HG03378 (cell line): ENCODE data around the gene GARIN3.

Source experiments
- ATAC-seq: cut with Tn5 transposase; IDR thresholded peaks from one replicate; pipeline ENCODE4 v1.9.1; 2021; ENCODE audit warnings: mild to moderate bottlenecking, moderate library complexity; ENCODE audit not compliant: unreplicated experiment

GARIN3 gene

DNA sequence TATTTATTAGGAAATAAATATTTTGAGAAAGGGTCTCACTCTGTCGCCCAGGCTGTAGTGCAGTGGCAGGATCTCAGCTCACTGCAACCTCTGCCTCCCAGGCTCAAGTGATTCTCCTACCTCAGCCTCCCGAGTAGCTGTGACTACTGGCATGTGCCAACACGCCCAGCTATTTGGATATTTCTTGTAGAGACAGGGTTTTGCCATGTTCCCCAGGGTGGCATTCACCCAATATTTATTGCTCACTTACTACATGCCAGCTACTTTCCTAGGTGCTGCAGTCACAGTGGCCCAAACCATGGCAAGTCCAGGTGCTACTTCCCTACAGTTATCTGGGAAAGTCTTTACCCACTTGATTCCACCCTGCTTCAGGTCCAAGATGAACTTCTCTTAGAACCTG lies 15.1 kb downstream of the GARIN3 start:
- ATAC-seq: no peak

DNA sequence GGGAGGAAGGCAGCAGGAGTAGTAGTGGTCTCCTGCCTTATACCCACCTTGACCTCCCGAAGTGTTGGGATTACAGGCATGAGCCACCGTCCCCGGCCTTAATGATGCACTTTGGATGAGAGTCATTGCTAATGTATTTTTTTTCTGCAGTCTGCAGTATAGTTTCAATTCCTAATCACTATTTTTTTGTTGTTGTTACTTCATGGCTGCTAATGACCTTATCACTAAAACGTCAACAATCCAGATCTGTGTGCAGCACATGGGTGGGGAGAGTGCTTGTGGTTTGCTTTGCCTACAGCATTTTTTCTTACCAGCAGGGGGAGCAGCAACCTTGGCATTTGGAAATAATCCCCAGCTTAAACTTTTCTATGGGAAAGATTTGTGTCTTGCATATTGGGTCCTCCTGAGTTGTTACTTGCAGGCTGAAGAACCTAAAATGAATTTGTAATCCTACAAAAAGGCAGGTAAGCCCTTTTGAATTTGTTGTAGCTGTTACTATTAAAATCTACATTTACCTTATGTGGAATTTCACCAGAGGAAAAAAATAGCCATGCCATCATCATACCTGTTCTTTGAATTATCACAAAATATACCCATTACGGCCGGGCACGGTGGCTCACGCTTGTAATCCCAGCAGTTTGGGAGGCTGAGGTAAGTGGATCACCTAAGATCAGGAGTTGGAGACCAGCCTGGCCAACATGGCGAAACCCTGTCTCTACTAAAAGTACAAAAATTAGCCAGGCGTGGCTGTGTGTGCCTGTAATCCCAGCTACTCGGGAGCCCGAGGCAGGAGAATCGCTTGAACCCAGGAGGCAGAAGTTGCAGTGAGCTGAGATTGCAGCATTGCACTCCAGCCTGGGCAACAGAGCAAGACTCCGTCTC lies 17.1 kb downstream of the GARIN3 start:
- ATAC-seq: peak; percentile 57

DNA sequence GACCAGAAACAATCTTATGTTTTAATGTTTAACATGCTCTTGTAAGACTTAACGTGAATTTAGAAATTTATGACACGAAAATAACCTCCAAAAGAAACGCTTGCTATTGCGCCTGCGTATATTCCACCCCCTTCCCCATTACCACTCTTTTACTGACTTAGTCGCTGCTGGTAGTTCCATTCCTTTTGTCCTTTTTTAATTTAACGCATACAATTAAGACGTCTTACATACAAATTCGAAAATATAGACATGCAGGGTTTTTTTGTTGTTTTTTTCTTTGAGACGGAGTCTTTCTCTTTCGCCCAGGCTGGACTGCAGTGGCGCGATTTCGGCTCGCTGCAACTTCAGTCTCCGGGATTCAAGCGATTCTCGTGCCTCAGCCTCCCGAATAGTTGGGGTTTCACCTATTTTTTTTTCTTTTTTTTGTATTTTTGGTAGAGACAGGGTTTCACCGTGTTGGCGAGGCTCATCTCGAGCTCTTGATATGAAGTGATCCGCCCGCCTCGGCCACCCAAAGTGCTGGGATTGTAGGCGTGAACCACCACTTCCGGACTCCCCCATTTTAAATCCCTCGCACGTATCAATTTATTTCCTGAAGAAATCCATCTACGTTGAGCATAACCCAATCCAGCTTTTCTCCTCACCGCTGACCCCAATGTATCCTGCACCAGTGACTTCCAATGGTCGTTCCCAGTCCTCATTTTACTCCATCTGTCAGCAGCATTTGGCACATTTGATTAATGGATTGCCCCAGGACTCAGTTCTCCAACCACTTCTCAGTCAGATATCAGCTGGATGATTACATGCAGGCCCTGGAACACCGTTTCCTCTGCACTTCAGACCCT lies 22.7 kb downstream of the GARIN3 start:
- peak; percentile 41 for ATAC-seq

DNA sequence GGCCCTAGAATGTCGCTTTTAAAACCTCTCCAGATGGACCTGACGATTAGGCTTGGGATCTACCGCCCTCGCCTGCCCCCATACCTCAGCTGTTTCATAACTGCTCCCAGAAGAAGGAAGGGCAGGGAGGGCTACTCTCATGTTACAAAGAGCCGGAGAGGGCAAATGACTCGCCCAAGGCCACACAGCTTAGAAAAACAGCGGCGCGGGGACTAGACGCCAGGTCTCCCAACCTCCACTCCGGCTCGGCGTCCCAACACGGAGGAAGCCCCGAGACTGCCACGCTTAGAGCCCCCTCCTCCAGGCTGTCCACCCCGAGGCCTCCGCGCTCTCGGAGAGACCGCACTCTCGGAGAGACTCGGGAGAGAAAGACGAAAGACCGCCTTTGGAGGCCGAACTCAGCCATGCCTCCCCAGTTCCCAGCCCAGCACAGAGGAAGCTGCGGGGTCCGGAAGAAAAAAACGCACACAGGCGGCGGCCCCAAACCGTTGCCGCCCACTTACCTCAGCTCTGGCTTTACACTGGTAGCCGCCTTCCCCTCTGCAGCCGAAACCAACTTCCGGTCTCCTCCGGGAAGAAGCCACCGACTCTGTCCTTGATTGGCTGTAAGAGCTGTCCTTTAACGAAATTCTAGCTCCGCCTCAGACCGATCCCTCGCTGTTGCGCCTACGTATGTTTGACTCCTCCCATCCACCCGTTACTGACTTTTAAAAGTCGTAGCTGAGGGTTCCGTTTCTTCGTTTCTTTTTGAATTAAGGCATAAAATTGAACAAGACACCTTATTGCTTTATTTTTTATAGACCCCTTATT lies 23.5 kb downstream of the GARIN3 start, which contains the start of gene MED7:
MED7 (minus strand) TSS at position 549 of the 810 bp plus-strand sequence. CDS start 3,434 bp downstream, outside the sequence.
- peak; percentile 99 for ATAC-seq

DNA sequence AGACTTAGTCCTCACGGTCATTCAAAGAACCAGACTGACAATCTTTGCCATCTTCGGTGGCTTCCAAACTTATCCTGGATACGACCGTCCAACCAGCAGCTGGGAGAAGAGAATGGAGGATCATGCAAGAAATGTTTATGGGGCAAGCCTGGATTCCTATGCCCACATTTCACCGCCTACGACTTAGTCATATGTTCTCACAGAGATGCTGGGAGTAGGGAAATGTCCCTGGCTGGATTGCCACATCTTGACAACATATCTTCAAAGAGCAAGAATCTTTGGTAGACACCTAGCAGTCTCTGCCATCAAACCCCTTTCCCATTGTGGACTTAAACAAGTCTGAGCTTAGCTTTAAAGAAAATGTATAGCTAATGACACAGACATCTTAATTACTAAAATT lies 28.4 kb downstream of the GARIN3 start:
- ATAC-seq: no peak

DNA sequence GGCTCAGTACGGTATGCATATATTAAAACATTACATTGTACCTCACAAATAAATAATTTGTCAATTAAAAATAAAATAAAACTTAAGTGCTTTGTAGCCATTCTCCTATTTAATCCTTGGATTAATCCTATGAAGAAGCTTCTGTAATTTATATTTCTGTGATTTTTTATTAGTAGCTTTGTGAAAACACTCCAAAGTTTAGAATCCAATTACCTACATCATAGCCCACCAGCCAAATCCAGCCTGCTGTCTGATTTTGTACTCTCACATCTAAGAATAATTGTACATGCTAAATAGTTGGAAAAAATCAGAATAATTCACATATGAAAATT lies 33.8 kb downstream of the GARIN3 start:
- no peak for ATAC-seq

DNA sequence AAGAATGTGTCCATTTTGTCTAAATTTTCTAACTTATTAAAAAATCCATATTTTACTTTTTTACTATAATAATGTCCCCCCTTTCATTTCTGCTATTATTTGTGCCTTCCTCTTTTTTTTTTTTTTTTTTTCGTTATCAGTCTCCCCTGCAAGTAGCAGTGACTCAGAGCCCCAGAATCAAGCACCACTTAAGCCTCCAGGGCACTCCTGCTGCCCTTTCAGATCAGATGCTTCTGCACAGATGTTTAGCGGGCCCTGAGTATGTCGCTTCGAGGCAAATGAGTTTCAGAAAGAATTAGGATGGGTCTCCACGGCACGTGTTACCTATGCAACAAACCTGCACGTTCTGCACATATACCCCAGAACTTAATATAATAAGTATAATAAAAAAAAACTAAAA lies 35.1 kb downstream of the GARIN3 start:
- ATAC-seq: no peak

DNA sequence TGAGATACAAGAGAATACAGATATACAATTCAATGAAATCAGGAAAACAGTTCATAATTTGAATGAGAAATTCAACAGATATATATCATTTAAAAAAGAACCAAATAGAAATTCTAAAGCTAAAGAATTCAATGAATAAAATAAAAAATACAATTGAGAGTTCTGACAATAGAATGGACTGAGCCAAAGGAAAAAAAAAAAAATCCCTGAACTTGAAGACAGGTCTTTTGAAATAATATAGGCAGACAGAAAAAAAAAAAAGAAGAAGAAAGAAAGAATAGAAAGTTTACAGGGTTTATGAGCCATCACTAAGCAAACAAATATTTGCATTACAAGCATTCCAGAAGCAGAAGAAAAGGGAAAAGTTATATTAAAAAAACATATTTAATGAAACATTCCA lies 44.4 kb downstream of the GARIN3 start:
- ATAC-seq: no peak

DNA sequence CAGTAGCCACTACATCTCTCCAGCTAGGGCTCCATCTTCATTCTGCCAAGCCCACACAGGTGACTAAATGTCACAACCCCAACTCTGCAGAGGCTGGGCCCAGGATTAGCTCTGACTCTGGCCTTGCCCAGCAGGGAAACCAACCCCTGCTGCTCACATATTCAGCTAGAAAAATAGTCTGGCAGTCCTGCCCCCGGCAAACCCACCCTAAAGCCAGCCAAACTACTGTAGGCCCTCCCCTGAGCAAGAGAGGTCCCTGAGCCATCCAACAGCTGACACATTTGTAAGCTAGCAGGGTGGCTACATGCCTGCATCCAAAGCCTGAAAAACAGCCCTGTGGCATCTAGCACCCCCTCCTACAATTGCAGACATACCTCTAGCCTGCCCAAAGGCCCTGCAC lies 46.0 kb downstream of the GARIN3 start:
- ATAC-seq: no peak

DNA sequence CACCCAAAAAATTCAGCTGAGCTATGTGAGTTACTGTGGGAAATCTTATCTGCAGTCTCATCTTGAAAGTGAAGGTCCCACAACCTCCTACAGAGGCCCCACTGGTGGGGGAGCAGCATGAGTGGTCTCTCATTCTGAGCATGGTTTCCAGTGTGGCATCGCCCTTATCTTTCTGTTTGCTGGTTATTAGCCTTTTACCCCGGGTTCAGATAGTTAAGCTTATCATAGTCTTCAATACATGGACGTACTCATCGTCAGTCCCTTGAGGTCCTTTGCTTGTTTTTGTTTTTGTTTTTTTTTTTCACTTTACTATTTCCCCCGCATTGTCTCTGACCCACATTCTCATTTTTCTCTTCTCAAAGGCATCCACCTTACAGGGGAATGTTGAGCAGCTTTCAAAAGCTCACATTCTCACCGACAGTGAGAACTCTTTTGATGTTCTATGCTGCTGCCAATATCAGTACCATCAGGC lies 49.5 kb downstream of the GARIN3 start:
- ATAC-seq: peak; percentile 63

DNA sequence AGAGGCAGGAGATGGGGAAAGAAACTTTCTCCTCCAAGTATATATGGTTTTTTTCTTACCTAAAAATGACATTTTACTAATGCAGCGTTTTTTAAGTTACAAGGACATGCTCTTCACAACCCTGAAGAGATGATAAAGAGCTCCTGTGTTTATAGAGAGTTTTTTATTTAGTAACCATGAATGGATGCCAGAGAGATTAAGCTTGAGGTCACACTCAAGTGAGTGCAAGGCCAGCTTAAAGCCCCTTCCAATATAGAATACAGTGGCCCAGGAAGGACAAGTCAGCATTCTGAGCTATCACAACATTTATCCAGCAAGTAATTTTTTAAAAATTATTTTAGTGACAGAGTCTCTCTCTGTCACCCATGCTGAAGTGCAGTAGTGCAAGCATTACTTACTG lies 50.6 kb downstream of the GARIN3 start:
- ATAC-seq: no peak

DNA sequence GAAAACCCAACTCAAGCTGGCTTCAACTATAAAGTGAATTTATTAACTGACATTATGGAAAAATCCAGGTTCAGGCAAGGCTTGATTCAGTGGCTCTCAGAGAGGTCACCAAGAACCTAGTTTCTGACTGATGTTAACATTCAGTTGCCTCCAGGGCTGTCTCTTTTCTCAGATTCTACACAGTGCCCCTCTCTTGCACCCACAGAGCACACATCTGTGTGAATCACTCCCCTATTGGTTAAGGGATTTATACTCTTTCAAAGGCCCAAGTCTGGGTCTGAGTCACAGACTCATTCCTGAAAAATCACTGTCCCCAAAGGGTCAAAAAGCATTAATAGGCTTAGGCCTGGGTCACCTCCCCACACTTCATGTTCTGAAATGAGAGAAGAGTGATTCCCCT lies 51.1 kb downstream of the GARIN3 start:
- peak; percentile 36 for ATAC-seq

DNA sequence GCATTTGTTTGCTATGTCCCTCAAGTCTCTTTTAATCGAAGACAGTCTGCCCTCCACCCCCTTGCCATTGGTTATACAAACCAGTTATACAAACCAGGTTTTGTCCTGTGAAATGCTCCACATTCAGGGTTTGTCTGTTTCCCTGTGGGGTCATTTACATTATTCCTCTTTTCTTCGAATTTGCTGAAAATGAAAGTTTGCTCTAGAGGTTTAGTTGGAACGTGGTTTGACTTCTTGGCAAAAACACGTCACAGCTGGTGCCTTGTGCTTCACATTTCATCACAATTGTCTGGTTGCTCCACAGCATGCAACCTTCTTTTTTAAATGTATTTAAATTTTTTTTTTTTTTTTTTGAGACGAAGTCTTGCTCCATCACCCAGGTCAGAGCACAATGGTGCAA lies 53.1 kb downstream of the GARIN3 start:
- no peak for ATAC-seq
